ENCODE results near the gene SLC49A4.

The SLC49A4 gene

GRCh38 chr3:122928396-122929187, 133.7 kb downstream of the SLC49A4 start:
- no peak for DNase-seq

GRCh38 chr3:122929188-122930062, 134.6 kb downstream of the SLC49A4 start:
- no peak for DNase-seq

GRCh38 chr3:122930063-122930997, 135.5 kb downstream of the SLC49A4 start:
- DNase-seq: no peak
